ENCODE data around the gene PANK4.

- TF ChIP-seq CTCF (conservative IDR thresholded peaks at IDR 0.05) (no peak), ZFX (IDR thresholded peaks at IDR 0.05) (no peak)
Observed at GRCh38 chr1:2499986-2500596, 26.3 kb downstream of the PANK4 start.

Measured in C4-2B (cell line).